Epithelial cell of esophagus (primary cell): ENCODE data around the gene ANXA2R.

Source experiments
- DNase-seq: peaks from one replicate; pipeline ENCODE4 v3.0.0; 2010; ENCODE audit warnings: low read depth
- H3K4me3 ChIP-seq: 2 replicates; pipeline ENCODE4 v1.5.1; 2011; ENCODE audit warnings: mild to moderate bottlenecking, low read length, control low read depth
- TF ChIP-seq, protein P1 (sequence below): IDR thresholded peaks from 2 replicates; pipeline ENCODE4 v1.5.1; 2011; ENCODE audit warnings: low read depth, mild to moderate bottlenecking, low read length, control low read depth, inconsistent platforms; ENCODE audit not compliant: insufficient read depth; ENCODE audit errors: missing control alignments

Gene ANXA2R

DNA sequence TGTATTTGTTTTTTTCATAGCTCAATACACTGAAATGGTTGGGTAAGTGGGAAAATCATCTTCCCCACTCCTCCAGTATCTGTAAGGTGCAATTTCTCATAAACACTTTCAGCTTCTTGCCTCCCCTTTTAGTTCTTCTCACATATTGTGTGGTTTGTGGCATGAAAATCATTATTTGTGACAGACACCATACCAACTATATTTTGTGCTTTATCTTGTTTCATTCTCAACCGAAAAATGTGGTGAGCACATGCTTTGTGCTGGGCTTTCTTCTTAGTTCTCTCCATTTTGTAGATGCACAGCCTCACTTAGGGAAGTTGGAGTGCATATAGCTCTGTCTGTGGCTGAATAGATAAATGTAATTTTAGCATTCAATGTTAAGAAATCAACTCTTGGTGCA, 6.4 kb upstream of the ANXA2R start:
- no peak overlapping the region for H3K4me3 ChIP-seq
- TF ChIP-seq, protein P1, sequence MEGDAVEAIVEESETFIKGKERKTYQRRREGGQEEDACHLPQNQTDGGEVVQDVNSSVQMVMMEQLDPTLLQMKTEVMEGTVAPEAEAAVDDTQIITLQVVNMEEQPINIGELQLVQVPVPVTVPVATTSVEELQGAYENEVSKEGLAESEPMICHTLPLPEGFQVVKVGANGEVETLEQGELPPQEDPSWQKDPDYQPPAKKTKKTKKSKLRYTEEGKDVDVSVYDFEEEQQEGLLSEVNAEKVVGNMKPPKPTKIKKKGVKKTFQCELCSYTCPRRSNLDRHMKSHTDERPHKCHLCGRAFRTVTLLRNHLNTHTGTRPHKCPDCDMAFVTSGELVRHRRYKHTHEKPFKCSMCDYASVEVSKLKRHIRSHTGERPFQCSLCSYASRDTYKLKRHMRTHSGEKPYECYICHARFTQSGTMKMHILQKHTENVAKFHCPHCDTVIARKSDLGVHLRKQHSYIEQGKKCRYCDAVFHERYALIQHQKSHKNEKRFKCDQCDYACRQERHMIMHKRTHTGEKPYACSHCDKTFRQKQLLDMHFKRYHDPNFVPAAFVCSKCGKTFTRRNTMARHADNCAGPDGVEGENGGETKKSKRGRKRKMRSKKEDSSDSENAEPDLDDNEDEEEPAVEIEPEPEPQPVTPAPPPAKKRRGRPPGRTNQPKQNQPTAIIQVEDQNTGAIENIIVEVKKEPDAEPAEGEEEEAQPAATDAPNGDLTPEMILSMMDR: no peak
- no peak for DNase-seq

DNA sequence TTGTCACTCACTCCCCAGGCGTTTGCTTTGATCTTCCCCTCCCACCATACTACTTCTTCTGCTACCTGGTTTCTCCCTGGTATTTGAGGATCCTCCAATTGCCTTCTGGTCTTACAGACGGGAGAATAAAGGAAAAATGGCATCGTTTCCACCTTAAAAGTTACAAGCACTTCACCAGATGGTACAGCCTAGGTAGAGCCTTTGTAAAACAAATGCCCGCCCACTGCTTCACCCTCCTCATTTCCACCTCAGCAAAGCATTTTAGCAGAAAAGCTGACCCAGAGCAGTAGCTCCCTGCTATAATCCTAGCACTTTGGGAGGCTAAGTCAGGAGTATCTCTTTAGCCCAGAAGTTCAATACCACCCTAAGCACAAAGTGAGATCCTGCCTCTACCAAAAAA, 5.1 kb upstream of the ANXA2R start:
- no peak overlapping the region for H3K4me3 ChIP-seq
- no peak for DNase-seq
- TF ChIP-seq, protein P1: no peak

DNA sequence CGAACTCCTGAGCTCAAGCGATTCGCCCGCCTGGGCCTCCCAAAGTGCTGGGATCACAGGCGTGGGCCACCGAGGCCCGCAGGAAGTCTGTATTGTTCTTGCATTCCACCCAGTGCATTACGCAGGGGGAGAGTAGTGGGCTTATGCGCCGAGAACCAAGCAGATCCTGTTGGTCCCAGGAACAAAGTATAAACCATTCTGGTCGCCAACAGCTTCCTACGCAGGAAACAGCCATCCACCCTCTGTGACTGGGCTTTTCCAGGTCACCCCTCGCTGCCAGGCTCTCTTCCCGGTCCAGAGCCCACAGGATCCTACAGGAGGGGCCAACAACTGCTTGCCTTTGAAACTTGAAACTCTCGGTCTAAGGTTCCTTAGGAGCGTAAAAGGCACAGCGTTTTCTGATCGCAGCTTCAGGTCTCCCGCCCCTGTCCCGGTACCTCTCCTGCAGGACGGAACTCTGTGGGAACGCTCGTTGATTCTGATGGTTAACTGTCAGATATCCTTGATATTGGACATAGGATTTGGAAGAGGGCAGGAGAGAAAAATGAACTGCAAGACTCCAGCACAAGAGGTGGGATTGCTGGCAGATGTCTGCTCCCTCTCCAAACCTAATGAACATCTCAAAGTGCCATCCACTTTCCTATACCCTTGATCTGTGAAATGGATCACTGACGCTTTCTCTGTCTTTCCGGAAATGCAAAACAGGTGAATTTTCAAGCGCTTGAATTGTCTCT, 4.2 kb upstream of the ANXA2R start:
- no peak overlapping the region for H3K4me3 ChIP-seq
- no peak for DNase-seq
- TF ChIP-seq, protein P1: no peak

DNA sequence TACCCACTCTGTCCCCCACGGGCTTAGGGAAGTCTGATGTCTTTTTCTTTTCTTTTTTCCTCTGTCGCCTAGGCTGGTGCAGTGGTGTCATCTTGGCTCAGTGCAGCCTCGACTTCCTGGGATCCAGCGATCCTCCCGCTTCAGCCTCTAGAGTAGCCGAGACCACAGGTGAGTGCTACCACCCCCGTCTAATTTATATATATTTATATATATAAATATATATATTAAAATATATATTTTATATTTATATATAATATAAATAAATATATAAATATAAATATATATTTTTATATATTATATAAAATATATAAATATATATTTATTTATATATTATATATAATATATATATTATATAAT, 3.3 kb upstream of the ANXA2R start:
- DNase-seq: no peak
- TF ChIP-seq, protein P1: no peak
- peak overlapping the region; percentile 61 for H3K4me3 ChIP-seq

DNA sequence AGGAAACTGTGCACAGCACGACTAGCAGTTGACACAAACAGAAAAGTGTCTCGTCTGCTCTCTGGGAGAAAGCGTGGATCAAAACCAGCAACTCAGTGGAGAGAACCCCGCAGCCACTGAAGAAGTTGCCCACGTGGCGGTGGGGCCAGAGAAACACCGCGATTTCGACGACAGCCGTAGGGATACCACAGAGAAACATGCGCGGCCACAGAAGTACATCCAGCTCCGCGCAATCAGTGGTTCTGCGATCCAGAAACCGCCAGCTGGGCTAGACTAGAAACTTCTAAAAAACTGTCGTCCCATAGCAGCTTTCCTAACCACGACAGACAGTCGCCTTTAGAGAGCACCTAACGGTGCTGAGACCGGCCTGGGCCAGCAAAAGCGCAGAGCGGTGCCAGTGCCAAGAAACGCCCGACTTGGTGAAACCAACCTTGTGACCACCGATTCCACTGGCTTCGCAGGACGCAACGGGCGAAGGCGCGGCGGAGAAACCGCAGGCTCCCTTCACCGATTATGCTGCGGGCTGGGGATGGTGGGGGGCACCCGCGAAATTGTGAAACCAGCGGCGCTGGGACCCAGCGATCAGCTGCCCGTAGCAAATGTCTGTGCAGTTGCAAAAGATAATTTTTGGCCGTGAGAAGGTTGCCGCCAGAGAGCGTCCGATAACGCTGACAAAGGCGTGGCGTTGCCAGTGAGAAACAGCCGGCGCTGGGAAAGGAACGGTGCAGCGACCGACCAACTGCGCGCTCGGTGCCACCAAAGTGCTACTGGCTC, 2.7 kb upstream of the ANXA2R start:
- TF ChIP-seq, protein P1: peak; percentile 13
- peak overlapping the region; percentile 61 for H3K4me3 ChIP-seq
- peak; percentile 71 for DNase-seq

DNA sequence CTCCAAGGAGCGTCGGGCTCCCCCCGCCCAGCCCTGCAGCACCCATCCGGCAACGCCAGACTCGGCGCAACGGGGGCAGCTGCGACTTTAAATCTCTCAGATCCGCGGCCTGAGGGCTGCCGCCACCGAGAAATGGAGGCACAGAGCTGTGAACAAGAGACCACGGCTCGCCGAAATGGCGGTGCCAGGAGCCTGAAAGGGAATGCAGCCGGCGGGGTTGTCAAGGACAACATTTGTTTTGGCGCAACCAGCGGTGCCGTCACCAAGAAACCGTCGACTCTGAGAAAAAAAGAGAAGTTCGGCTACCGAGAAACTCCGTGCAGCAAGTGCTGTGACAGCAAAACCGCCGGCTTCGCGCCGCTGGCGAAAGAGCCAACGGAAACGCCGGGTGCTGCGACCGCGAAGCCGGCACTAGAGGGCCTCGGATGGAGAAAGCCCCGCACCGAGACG, 2.1 kb upstream of the ANXA2R start:
- peak overlapping the region; percentile 61 for H3K4me3 ChIP-seq
- TF ChIP-seq, protein P1: no peak
- peak; percentile 72 for DNase-seq
